Colonic mucosa (tissue), 4 donors: ENCODE measurements around the gene TAF1C. TPM values are rescaled to one million over a fixed set of nuclear protein-coding genes. Genes with fewer than 3 reads are reported as not detected.
"Not testable (repeated sequence)": the region's sequence is repeated elsewhere in the genome, so short reads cannot be mapped to it uniquely, and the experiment has no call there.

Experiments
- DNase-seq: peaks from one replicate; pipeline ENCODE4 v3.0.0-alpha.2; 2020
- H3K27ac ChIP-seq: fragments of 200-600 bp; one replicate; pipeline ENCODE4 v1.8.0; 2021
- H3K27me3 ChIP-seq: fragments of 200-600 bp; one replicate; pipeline ENCODE4 v1.8.0; 2021
- H3K36me3 ChIP-seq: fragments of 200-600 bp; one replicate; pipeline ENCODE4 v1.8.0; 2021
- H3K4me1 ChIP-seq: fragments of 200-600 bp; one replicate; pipeline ENCODE4 v1.8.0; 2021; ENCODE audit warnings: mild to moderate bottlenecking
- H3K4me3 ChIP-seq: fragments of 200-600 bp; one replicate; pipeline ENCODE4 v1.8.0; 2021
- H3K9ac ChIP-seq, 2 donors: one replicate each; pipeline ENCODE4 v1.7.0; 2013; ENCODE audit warnings: control low read depth in 2 of 2, low read depth in 2 of 2, low read length in 2 of 2
- H3K9me3 ChIP-seq: fragments of 200-600 bp; one replicate; pipeline ENCODE4 v1.8.0; 2021
- intact Hi-C: fragments of 100-400 bp; cut with DNase I; formaldehyde crosslinking; loops from one replicate; pipeline ENCODE4 v1.14.1; 2022
- total RNA-seq, 2 donors: library from RNA; stranded (reverse); fragmentation: NEBNext Ultra II Directional in 1 of 2; extraction: Animal tissue kit (Norgen Biotek cat#: 25700) in 1 of 2; gene quantifications; one replicate each; pipeline ENCODE4 v1.2.1, GENCODE V29; 2021
- TF ChIP-seq, protein P1 (sequence below): fragments of 200-600 bp; IDR thresholded peaks from one replicate; pipeline ENCODE4 v1.8.0; 2022; ENCODE audit warnings: antibody characterized with exemption, mild to moderate bottlenecking
- donor health status: healthy.
- donor health status: DM: no; HTN: no; CAD: no.
- donor health status: DM: no; HTN: no; CAD: no.

TAF1C gene
- total RNA-seq, 2 donors from 2014 or later: 17.2 to 45.6 TPM

DNA sequence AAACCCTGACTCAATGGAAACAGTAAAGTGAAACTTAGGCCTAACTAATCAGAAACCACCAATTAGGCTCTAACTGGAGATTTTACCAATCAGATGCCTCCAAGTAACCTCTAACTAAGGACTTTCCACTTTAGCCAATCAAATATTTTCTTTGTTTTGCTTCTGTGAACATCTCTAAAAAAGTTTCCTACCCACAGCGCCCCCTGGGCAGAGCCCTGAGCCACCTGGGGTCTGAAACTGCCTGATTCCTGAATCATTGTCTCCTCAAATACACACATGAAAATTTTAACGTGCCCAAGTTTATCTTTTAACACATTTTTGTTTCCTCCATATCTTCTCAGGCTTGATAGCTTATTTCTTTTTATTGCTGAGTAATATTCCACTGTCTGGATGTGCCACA is 23.1 kb upstream of the TAF1C start:
- Histone ChIP-seq H3K27me3 (no peaks in the 10 kb centered on the region), H3K9ac (no peak overlapping the region), H3K4me1 (no peaks in the 10 kb centered on the region), H3K36me3 (no peaks in the 10 kb centered on the region), H3K27ac (no peak overlapping the region), H3K9me3 (no peaks in the 10 kb centered on the region), H3K4me3 (no peak overlapping the region)
- DNase-seq: no peak
- intact Hi-C loops: no loop called here
- TF ChIP-seq, protein P1, sequence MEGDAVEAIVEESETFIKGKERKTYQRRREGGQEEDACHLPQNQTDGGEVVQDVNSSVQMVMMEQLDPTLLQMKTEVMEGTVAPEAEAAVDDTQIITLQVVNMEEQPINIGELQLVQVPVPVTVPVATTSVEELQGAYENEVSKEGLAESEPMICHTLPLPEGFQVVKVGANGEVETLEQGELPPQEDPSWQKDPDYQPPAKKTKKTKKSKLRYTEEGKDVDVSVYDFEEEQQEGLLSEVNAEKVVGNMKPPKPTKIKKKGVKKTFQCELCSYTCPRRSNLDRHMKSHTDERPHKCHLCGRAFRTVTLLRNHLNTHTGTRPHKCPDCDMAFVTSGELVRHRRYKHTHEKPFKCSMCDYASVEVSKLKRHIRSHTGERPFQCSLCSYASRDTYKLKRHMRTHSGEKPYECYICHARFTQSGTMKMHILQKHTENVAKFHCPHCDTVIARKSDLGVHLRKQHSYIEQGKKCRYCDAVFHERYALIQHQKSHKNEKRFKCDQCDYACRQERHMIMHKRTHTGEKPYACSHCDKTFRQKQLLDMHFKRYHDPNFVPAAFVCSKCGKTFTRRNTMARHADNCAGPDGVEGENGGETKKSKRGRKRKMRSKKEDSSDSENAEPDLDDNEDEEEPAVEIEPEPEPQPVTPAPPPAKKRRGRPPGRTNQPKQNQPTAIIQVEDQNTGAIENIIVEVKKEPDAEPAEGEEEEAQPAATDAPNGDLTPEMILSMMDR: no peak

GRCh38 chr16:84207879-84208278 is 21.0 kb upstream of the TAF1C start:
- H3K9me3 ChIP-seq: no peaks in the 10 kb centered on the region
- no peak overlapping the region for H3K9ac ChIP-seq
- no peaks in the 10 kb centered on the region for H3K4me1 ChIP-seq
- no peak overlapping the region for H3K27ac ChIP-seq
- H3K27me3 ChIP-seq: no peaks in the 10 kb centered on the region
- intact Hi-C loops: no loop called here
- no peaks in the 10 kb centered on the region for H3K36me3 ChIP-seq
- no peak for DNase-seq
- H3K4me3 ChIP-seq: no peak overlapping the region
- TF ChIP-seq, protein P1: no peak

- no peaks in the 10 kb centered on the region for H3K27me3 ChIP-seq
- no peaks in the 10 kb centered on the region for H3K36me3 ChIP-seq
- intact Hi-C loops: no loop called here
- no peak overlapping the region for H3K4me3 ChIP-seq
- H3K4me1 ChIP-seq: no peaks in the 10 kb centered on the region
- H3K27ac ChIP-seq: no peak overlapping the region
- H3K9me3 ChIP-seq: no peaks in the 10 kb centered on the region
- H3K9ac ChIP-seq: no peak overlapping the region
- TF ChIP-seq, protein P1: no peak
- DNase-seq: no peak
Observed at GRCh38 chr16:84207251-84207650, 20.4 kb upstream of the TAF1C start.

DNA sequence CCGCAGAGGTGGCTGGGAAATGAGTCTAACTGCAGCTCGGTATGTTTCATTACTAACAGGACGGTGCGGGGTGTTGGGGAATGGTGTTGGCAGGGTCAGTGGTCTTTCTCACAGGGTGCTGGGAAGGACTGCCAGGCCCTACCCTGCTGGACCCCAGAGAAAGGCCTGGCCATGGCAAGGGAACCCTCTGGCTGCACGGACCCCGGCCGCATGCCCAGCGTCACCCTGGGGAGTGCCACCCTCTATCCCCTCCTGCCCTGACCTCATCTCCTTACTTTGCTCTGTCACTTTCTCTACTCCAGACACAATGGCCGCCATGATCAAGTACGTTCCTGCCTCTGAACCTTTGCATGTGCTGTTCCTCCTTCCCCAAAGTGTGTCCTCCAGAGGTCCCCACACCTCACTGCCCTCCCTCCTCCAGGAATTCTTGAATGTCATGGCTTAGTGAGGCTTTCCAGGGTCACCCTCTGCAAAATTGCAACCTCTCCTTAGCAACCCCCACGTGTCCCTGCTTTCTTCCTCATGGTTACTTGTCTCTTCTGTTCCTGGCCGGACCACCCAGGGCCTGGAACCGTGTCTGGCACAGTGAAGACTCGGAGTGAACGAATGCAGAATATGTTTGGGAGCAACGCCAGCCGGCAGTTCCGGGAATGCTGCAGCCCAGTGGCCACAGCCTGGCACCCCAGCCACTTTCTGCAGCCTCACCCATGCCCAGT is 19.3 kb upstream of the TAF1C start:
- H3K27me3 ChIP-seq: no peaks in the 10 kb centered on the region
- intact Hi-C loops: no loop called here
- H3K27ac ChIP-seq: no peak overlapping the region
- TF ChIP-seq, protein P1: no peak
- no peak for DNase-seq
- no peaks in the 10 kb centered on the region for H3K36me3 ChIP-seq
- H3K4me3 ChIP-seq: no peak overlapping the region
- H3K4me1 ChIP-seq: no peaks in the 10 kb centered on the region
- no peak overlapping the region for H3K9ac ChIP-seq
- no peaks in the 10 kb centered on the region for H3K9me3 ChIP-seq

GRCh38 chr16:84205123-84205522 is 18.3 kb upstream of the TAF1C start:
- H3K27me3 ChIP-seq, H3K27ac ChIP-seq, H3K9me3 ChIP-seq, H3K36me3 ChIP-seq, H3K9ac ChIP-seq, intact Hi-C loops, DNase-seq, H3K4me1 ChIP-seq, H3K4me3 ChIP-seq: not testable (repeated sequence)

DNA sequence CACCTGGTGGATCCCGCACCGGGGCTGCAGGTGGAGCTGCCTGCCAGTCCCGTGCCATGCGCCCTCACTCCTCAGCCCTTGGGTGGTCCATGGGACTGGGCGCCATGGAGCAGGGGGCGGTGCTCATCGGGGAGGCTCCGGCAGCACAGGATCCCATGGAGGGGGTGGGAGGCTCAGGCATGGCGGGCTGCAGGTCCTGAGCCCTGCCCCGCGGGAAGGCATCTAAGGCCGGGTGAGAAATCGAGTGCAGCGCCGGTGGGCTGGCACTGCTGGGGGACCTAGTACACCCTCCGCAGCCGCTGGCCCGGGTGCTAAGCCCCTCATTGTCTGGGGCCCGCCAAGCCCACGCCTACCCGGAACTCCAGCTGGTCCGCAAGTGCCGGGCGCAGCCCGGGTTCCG is 17.7 kb upstream of the TAF1C start:
- H3K27ac ChIP-seq, intact Hi-C loops, DNase-seq, H3K9ac ChIP-seq, H3K27me3 ChIP-seq, H3K4me3 ChIP-seq, H3K4me1 ChIP-seq, H3K9me3 ChIP-seq, H3K36me3 ChIP-seq: not testable (repeated sequence)
